ENCODE measurements around the gene TRIM17. TPM values are rescaled to one million over a fixed set of nuclear protein-coding genes. Genes with fewer than 3 reads are reported as not detected.

TRIM17 gene
- total RNA-seq (2022; extraction: Qiagen RNA extraction): not detected in 5 replicates

GRCh38 chr1:228416217-228416933 is at the start of gene TRIM17:
TRIM17 (minus strand) TSS chr1:228416861; CDS start chr1:228415072, 1,789 bp downstream.

Other genes starting within 250 kb of the TRIM17 start
- 2.9 to 6.1 TPM (median 4.1 TPM) in 5 replicates for gene OBSCN, start 208.8 kb downstream of the TRIM17 start, total RNA-seq (2022; extraction: Qiagen RNA extraction)
- 26.7 to 34.5 TPM (median 33.2 TPM) in 5 replicates for gene TRIM11, start 10.0 kb downstream of the TRIM17 start, total RNA-seq (2022; extraction: Qiagen RNA extraction)
- gene RNF187, start 70.5 kb upstream of the TRIM17 start, total RNA-seq (2022; extraction: Qiagen RNA extraction): 58.9 to 85.5 TPM (median 83.4 TPM) in 5 replicates

Data from A549 treated with AZD2906 at 1 μM for 4 hours (cell line).